GM18507 (cell line): ENCODE results near the gene LUC7L3.

ENCODE experiments used
- DNase-seq: peaks from one replicate; pipeline ENCODE4 v3.0.0; 2011; ENCODE audit warnings: low read depth; ENCODE audit not compliant: insufficient read length; ENCODE audit errors: extremely low spot score
- FAIRE-seq: peaks from 2 replicates; lab custom pipeline; 2011; peaks lifted over from hg19 to GRCh38; lab: Jason Lieb, UNC

Gene LUC7L3

GRCh38 chr17:50774225-50774803 lies 54.9 kb downstream of the LUC7L3 start:
- DNase-seq (no peak), FAIRE-seq (no peak)

- FAIRE-seq (no peak), DNase-seq (no peak)
These were observed 56.5 kb downstream of the LUC7L3 start for GRCh38 chr17:50775926-50776325.

GRCh38 chr17:50778471-50778870 lies 59.1 kb downstream of the LUC7L3 start:
- FAIRE-seq = no peak
- DNase-seq = no peak

GRCh38 chr17:50778988-50779387 lies 59.6 kb downstream of the LUC7L3 start:
- FAIRE-seq = no peak
- DNase-seq = no peak

- DNase-seq (no peak), FAIRE-seq (no peak)
These were observed 60.4 kb downstream of the LUC7L3 start for GRCh38 chr17:50779747-50780353.

GRCh38 chr17:50781167-50781566 lies 61.8 kb downstream of the LUC7L3 start:
- FAIRE-seq = no peak
- DNase-seq = no peak

GRCh38 chr17:50783193-50783660 lies 63.8 kb downstream of the LUC7L3 start:
- peak; percentile 81 for DNase-seq
- FAIRE-seq = peak; percentile 85

- no peak for FAIRE-seq
These were observed 64.5 kb downstream of the LUC7L3 start for GRCh38 chr17:50783905-50784304.

GRCh38 chr17:50785126-50785525 lies 65.7 kb downstream of the LUC7L3 start:
- FAIRE-seq (no peak), DNase-seq (no peak)

More at GRCh38 chr17:50783905-50784304, 64.5 kb downstream of the LUC7L3 start:
- DNase-seq = no peak

GRCh38 chr17:50785946-50786570 lies 66.7 kb downstream of the LUC7L3 start:
- DNase-seq (no peak), FAIRE-seq (no peak)

GRCh38 chr17:50787106-50787505 lies 67.7 kb downstream of the LUC7L3 start:
- DNase-seq = no peak
- no peak for FAIRE-seq

- FAIRE-seq = no peak
- DNase-seq = no peak
These were observed 71.2 kb downstream of the LUC7L3 start for GRCh38 chr17:50790618-50791017.

- FAIRE-seq (no peak), DNase-seq (no peak)
These were observed 72.7 kb downstream of the LUC7L3 start for GRCh38 chr17:50792132-50792531.

- no peak for FAIRE-seq
- DNase-seq = no peak
These were observed 73.6 kb downstream of the LUC7L3 start for GRCh38 chr17:50793007-50793406.

GRCh38 chr17:50794361-50794760 lies 75.0 kb downstream of the LUC7L3 start:
- no peak for FAIRE-seq
- DNase-seq = no peak

GRCh38 chr17:50797135-50797810 lies 77.9 kb downstream of the LUC7L3 start:
- DNase-seq = no peak
- FAIRE-seq = no peak

- DNase-seq (no peak), FAIRE-seq (no peak)
These were observed 79.3 kb downstream of the LUC7L3 start for GRCh38 chr17:50798424-50799288.

- DNase-seq (no peak), FAIRE-seq (no peak)
These were observed 80.2 kb downstream of the LUC7L3 start for GRCh38 chr17:50799582-50799981.

GRCh38 chr17:50800196-50800700 lies 80.8 kb downstream of the LUC7L3 start:
- DNase-seq (no peak), FAIRE-seq (no peak)
